SK-N-DZ (cell line): ENCODE data around the gene PRKAG1.
A peak's percentile ranks its signal among the peaks of the same experiment; 100 is the strongest.

ENCODE experiments used
- DNase-seq: peaks from one replicate; pipeline ENCODE4 v3.0.0-alpha.2; 2015; ENCODE audit warnings: low spot score
- small RNA-seq, 2 experiments: library from RNA; depleted of rRNA; stranded (forward); fragments of <200 nt; gene quantifications; one replicate each; pipeline ENCODE3, GENCODE V24; 2014

The PRKAG1 gene

DNA sequence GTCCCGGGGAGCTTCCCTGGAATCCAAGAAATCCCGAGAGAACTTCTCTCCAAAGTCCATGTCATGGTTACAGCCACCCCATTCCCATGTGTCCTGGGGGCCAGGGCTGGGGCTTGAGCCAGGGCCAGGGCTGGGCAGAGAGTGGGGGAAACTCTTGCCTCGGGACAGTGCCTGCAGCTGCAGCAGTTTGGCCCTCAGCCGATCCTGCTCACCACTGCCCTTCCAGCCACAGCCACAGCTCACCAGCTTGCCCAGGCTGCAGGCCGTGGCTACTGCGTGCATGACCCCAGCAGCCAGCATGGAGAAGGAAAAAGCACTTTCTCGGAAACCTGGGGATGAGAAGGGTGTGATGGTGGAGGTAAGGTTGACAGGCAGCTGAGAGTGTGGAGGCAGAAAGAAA, 50.6 kb downstream of the PRKAG1 start:
- no peak for DNase-seq

DNA sequence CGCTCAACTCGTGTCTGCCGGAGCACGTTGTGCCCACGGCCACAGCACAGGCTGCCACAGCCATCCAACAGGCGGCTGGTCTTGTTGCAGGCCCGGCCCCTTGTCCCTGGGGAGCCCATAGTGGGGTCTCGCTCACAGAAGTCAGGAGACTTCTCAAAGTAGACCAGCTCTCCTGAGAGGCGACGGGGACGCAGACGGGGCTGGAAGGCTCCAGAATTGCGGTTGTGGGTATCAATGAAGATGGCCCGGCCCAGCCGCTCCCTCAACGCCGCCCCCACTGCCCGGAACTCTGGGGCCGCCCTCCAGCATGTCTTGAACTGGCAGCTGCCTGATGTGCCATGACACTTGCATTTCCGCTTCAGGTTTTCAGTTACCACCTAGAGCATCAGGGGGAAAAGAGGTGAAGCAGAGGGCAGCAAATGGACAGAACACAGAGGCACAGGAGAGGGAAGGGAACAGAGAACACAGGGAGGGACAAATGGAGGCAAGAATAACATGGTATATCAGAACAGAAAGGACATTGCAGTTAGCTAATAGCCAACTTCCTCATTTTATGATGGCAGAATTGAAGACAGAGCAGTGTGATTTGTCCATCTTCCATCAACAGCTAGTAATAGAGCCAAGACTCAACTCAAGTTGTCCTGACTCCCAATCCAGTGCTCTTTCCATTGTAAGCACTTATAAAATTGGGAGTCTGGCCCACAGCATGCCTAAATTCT, 52.2 kb downstream of the PRKAG1 start:
- DNase-seq: no peak

DNA sequence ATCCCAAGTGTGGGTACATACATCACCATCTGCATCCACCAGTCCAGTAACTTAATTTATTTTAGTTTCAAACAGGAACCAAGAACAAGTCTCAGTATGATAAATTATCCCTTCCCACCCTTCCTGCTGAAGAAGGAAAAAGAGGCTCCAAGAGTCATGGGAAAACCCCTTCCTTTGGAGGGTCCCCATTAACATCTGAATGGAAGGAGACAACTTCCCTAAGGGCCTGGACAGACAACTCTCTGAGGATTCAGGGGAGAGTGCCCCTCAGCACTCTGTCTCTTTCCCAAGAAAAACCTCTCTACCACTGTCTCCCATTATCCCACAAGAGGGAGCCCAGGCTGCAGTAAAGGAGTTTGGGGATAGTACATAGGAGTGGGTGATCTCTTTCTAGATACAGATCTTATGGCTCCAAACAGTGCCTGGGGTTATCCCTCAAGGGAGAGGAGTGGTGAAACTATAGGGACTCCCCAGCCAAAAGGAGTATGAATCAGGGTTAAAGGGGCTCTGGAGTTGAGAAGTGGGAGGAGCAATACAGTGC, 53.2 kb downstream of the PRKAG1 start:
- no peak for DNase-seq

DNA sequence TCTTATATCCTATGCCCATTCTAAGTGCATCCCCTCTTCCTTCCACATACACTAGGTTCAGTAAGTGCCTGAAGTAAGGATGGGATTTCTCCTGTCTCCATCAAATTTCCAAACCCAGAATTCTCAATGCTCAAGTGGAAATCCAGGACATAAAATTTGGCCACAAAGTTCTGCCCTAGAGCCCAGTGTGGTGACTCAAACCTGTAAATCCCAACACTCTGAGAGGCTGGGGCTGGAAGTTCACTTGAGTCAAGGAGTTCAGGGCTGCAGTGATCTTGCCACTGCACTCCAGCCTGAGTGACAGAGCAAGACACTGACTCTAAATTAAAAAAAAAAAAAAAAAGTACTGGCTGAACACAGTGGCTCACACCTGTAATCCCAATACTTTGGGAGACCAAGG, 56.8 kb downstream of the PRKAG1 start:
- DNase-seq: no peak

DNA sequence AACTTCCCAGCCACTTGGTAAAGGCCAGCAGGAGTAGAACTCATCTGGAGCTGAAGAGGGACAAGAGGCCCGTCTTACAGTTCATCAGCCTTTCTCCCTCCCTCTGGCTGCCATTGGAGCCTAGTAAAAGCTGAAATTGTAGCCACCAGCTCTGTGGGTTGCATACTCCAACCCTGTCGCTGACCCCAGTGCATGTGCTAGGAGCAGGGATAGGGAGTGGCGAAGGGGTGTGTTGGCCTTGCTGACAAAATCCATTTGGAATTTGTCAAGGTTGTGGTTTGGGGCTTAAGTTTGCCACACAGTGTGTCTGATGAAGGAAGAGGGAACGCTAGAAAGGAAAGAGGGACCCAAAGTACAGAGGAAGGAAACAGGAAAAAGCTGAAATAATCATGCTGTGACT, 57.2 kb downstream of the PRKAG1 start:
- DNase-seq: no peak

DNA sequence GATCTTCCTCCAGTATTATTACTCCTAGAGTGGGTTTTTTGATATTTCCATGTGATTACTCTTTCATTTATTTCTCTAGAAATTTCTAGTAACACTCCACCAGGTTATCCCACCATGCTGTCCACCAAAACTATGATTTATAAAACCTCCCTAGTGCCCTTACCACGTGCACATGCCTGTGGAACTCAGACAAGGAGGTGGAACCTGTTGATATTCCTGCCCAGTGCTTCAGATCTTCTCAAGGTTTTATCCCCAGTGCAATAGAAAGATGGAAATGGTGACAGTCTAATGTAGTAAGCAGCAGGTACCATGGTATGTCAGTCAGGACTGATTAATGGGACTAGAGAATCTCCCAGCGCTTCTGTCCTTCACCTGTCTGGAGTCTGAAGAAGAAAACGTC, 57.7 kb downstream of the PRKAG1 start:
- DNase-seq: no peak

DNA sequence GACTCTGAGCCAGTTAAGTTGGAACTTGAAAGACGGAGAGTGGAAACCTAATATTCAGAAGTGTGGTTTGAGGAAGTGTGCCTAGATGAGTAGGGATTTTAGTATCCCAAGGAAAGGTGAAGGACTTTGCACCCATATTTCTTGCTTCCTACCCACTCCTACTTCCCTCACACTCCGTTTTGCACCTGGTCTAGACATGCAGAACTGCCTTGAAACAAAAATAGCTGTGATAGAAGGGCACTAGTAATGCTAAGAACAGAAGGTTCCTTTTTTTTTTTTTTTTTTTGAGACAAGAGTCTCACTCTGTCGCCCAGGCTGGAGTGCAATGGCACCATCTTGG, 60.6 kb downstream of the PRKAG1 start:
- no peak for DNase-seq

DNA sequence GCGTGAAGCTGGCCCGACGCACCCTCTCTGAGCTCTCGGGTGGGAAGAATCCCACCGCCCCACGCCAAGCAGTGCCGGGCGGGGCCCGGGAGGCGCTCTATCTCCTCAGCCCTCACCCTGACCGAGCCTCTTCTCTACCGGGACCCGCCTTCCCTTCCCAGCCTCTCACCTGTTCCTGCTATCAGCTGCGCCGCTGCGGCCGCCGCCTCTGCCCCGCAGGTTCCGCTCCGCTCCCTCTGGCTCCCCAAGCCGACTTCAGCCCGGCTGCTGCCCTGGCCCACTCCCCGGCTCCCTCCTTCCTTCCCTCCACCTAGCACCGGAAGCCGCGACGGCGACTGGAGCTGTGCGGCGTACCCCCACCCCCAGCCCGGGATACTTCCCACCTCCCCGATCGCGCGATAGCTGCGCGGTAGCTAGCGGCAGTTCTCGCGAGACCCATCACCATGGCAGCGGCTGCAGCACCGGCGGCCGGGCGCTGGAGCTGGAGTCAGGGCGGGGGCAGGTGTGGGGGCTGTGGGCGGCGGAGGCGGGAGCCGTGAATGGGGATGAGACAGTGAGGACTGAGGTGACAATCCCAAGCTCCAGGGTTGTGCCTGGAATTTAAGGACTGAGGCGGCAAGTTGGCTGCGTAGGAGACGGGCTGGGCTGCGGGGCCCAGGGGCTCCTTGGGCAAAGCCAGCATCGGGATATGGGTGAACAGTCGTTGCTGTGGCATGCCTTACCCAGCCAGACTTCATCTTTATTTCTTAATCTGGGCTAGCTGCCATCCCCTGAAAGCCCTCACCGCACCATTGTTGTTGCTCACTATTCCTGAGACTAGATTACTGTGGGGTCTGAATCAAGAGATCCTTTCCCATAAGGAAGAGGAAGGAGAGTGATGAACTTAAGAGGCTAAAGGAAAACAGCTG, 61.2 kb downstream of the PRKAG1 start, which contains the start of gene ARF3:
TSS of gene ARF3 (minus strand) at position 347 of the 908 bp plus-strand sequence. CDS start 16,392 bp downstream, outside the sequence.
- peak; percentile 95 for DNase-seq

DNA sequence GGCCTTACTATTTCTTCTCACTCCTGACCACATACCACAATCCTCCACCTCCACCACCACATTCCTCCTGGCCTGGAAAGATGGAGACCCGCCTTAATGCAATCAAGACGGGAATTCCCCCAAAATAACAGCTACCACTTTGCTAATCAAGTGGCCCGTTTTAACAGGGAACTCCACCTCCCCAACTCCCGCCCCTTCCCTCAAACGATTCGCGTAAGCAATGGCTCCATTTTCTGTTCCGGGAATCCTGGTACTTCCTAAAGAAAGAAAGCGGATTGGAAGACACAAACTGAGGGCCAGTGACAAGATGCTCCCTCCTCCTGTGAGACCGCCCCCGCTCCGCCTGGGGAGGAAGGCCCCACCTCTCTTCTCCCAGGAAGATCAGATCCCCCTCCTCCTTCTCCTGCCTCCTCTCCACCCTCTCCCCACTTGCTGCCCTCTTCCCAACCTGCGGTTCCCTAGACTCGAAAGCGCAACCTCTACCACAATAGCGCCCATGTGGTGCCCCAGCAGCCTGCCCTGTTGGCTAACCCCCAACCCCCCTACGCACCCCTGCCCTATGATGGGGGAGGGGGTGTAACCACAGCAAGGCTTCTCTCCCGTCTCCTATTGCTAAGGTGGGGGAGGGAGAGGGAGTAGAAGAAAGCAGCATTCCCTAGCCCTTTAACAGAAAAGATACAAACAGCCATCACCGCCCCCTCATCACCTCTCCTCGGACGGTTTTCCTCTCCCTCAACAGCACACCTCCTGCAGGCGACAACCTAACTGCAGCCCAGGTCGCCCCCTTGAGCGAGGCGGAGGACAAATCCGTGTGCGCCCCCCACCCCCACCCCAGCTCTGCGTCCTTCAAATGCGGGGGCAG, 62.1 kb downstream of the PRKAG1 start:
- DNase-seq: peak; percentile 97

DNA sequence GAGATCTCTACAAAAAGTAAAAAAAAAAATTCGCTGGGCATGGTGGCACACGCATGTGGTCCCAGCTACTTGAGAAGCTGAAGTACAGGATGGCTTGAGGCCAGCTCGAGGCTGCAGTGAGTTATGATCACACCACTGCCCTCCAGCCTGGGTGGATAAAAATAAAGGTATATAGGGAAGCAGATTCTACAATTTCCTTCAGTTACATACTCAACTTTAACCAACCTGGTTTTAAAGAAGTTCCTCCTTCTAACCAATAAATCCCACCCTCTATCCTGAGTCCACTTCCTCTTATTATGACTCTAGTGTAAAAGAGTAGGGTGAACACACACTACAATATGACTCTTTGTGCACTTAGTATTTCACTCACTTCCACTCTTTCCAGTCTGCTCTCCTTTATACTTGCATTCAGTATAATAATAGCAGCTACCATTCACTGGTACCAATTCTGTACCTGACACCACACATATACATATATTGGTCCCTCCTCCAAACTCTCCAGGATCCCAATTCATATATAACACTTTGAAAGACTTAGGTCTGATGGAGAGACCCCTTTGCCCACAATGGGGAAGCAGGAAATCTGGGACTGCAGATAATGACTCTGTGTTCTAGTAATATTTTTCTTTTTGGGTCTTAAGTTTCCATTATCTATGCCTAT, 63.6 kb downstream of the PRKAG1 start:
- no peak for DNase-seq

DNA sequence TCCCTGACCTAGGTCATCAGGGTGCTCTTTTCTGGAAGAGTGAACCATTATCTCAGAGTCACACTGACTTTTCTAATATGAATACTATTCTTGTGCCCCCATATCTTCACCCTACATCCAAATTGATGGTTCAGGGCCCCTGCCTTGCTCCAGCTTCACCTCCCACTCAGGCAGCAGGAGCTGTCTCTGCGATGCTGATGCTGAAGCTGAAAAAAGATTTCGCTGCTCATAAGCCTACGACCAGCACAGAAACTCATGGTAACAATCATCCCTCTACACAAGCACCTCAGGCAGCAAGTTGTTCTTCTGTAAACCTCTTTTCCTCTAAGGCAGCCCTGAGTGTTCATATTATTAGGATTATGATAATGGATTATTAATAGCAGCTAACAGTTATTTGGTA, 64.5 kb downstream of the PRKAG1 start:
- no peak for DNase-seq

DNA sequence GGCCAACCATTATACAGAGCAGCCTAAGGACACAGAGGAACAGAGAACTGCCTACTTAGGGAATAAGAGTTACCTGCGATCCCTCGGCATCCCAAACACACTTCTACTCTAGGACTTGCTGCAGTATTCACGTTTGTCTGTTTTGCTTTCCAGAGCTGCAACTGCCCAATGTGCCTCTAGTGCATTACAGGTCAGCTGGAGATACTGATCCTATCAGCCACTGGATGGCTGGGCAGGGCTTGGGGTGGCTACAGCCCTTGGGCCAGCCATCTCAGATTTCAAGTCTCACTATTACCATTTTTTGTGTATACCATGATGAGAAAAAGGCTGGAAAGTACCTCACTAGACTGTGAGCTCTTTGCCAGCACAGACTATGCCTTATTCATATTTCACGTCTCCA, 65.9 kb downstream of the PRKAG1 start:
- no peak for DNase-seq

Small RNA genes lying within 50 kb of the gene (small RNA-seq; reads per million reads assigned to genes)
- gene RNU6-940P: 0 reads per million in 2 experiments
